ENCODE data around the gene DLG2.

DNA sequence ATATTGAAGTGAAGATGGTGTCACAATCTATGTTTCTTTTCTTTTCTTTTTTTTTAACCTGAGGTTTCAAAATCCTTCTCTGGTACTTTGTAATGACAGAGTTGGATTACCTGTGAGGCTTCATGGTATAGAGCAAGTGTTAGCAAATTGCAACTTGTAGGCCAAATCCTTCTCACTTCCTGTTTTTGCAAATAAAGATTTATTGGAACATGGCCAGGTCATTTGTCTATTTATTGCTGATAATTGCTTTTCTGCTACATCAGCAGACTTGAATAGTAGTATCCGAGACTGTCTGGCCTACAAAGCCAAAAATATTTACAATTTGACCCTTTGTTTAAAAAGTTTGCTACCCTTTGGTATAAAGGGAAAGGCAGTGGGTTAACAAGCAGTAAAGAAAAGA is 1281.5 kb downstream of the DLG2 start:
- TF ChIP-seq EP300 (IDR thresholded peaks at IDR 0.05) (no peak), POLR2A (IDR thresholded peaks at IDR 0.05) (no peak)
- TF ChIP-seq, protein P1, sequence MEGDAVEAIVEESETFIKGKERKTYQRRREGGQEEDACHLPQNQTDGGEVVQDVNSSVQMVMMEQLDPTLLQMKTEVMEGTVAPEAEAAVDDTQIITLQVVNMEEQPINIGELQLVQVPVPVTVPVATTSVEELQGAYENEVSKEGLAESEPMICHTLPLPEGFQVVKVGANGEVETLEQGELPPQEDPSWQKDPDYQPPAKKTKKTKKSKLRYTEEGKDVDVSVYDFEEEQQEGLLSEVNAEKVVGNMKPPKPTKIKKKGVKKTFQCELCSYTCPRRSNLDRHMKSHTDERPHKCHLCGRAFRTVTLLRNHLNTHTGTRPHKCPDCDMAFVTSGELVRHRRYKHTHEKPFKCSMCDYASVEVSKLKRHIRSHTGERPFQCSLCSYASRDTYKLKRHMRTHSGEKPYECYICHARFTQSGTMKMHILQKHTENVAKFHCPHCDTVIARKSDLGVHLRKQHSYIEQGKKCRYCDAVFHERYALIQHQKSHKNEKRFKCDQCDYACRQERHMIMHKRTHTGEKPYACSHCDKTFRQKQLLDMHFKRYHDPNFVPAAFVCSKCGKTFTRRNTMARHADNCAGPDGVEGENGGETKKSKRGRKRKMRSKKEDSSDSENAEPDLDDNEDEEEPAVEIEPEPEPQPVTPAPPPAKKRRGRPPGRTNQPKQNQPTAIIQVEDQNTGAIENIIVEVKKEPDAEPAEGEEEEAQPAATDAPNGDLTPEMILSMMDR (IDR thresholded peaks at IDR 0.05), result no peak

Data from ovary (tissue), 3 donors.